Smooth muscle cell (in vitro differentiated cells): Measurements from ENCODE around the gene NXF1. TPM values are rescaled to one million over a fixed set of nuclear protein-coding genes. Genes with fewer than 3 reads are reported as not detected.

Source experiments
- DNase-seq: peaks from one replicate; lab custom pipeline; 2025; ENCODE audit not compliant: unreplicated experiment; lab: John Stamatoyannopoulos, UW
- H2AFZ ChIP-seq: fragments of 200-600 bp; sonication (generic); 2 replicates; pipeline ENCODE4 v1.6.0; 2016; ENCODE audit warnings: antibody characterized with exemption, low read depth, mild to moderate bottlenecking
- H3F3A ChIP-seq: fragments of 200-600 bp; sonication (generic); 2 replicates; pipeline ENCODE4 v1.6.0; 2017; ENCODE audit warnings: antibody characterized with exemption, low read depth
- H3K27ac ChIP-seq: fragments of 200-600 bp; sonication (generic); 2 replicates; pipeline ENCODE4 v1.5.1; 2016; ENCODE audit warnings: low read depth, mild to moderate bottlenecking
- H3K27me3 ChIP-seq: fragments of 200-600 bp; sonication (generic); 2 replicates; pipeline ENCODE4 v1.6.1; 2016; ENCODE audit warnings: low read depth, mild to moderate bottlenecking
- H3K36me3 ChIP-seq: fragments of 200-600 bp; sonication (generic); 2 replicates; pipeline ENCODE4 v1.5.1; 2016; ENCODE audit warnings: low read depth
- H3K4me1 ChIP-seq: fragments of 200-600 bp; sonication (generic); 2 replicates; pipeline ENCODE4 v1.5.1; 2016; ENCODE audit warnings: low read depth
- H3K4me2 ChIP-seq: fragments of 200-600 bp; sonication (generic); 2 replicates; pipeline ENCODE4 v1.6.0; 2016; ENCODE audit warnings: mild to moderate bottlenecking
- H3K4me3 ChIP-seq: fragments of 200-600 bp; sonication (generic); 2 replicates; pipeline ENCODE4 v1.5.1; 2016; ENCODE audit warnings: mild to moderate bottlenecking
- H3K79me2 ChIP-seq: fragments of 200-600 bp; sonication (generic); 2 replicates; pipeline ENCODE4 v1.6.0; 2016; ENCODE audit warnings: low read depth, mild to moderate bottlenecking
- H3K9ac ChIP-seq: fragments of 200-600 bp; sonication (generic); 2 replicates; pipeline ENCODE4 v1.6.0; 2016; ENCODE audit warnings: low read depth
- H3K9me3 ChIP-seq: fragments of 200-600 bp; sonication (generic); replicated peaks from 2 replicates; pipeline ENCODE4 v1.5.1; 2016; ENCODE audit warnings: low read depth
- H4K20me1 ChIP-seq: fragments of 200-600 bp; sonication (generic); 2 replicates; pipeline ENCODE4 v1.6.0; 2016; ENCODE audit warnings: low read depth
- WGBS: methylation state at CpG from one replicate; pipeline ENCODE4 v1.1.7; 2016; ENCODE audit warnings: low lambda C conversion rate; 5-methylcytosine and 5-hydroxymethylcytosine counted together
- polyA plus RNA-seq: library from polyadenylated mRNA; unstranded; fragments of >200 nt; fragmentation: Nextera tagmentation; extraction: Ambion mirVana; gene quantifications from 2 replicates; pipeline ENCODE4 v1.2.1, GENCODE V29; 2016
- total RNA-seq: library from RNA; depleted of rRNA; stranded (reverse); fragments of >200 nt; gene quantifications from 2 replicates; pipeline ENCODE4 v1.2.3, GENCODE V29; 2014
- TF ChIP-seq, protein P1 (sequence below): fragments of 200-600 bp; sonication (generic); IDR thresholded peaks from 2 replicates; pipeline ENCODE4 v1.5.1; 2017; ENCODE audit warnings: borderline replicate concordance, mild to moderate bottlenecking, antibody characterized with exemption; ENCODE audit not compliant: insufficient read depth, poor library complexity, severe bottlenecking

Gene NXF1
- total and polyA plus RNA-seq, 2 experiments from 2014 or later = 33.4 to 46.5 TPM

GRCh38 chr11:62839050-62839945, 34.1 kb upstream of the NXF1 start, which contains the start of gene WDR74:
Gene WDR74 (minus strand): TSS chr11:62839590. CDS start chr11:62839570, 20 bp downstream.
- peak within 1 kb of the TSS; percentile 100 for H3K27ac ChIP-seq
- H3K79me2 ChIP-seq = peaks cover 33% of the 10 kb centered on the region
- no peaks in the 10 kb centered on the region for H3K27me3 ChIP-seq

DNA sequence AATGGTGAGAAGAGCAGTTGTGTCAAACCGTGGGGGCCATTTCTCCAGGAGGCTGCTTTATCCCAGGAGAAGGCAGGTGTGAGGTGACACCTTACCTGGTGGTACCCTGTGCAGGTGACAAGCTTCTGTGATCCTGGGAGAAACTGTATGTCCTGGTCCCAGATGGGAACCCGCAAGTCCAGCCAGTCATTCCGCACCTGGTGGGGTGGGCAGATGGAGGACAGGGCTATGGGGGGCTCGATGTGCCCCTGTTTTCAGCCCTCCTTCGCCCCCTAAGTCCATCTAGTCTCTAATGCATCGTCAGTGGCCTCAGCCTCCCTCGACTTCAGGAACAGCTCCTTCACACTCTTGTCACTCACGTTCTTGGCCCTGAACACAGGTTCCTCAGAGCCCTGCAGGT, 30.1 kb upstream of the NXF1 start:
- Histone ChIP-seq H3K9me3 (no peaks in the 10 kb centered on the region), H3K27me3 (no peaks in the 10 kb centered on the region), H3K4me3 (no peak overlapping the region), H3K79me2 (peaks cover 61% of the 10 kb centered on the region), H3K9ac (no peak overlapping the region), H2AFZ (no peak overlapping the region), H3K4me2 (no peak overlapping the region), H3F3A (peaks cover 5% of the 10 kb centered on the region), H3K27ac (no peak overlapping the region), H3K36me3 (no peaks in the 10 kb centered on the region), H4K20me1 (peaks cover 12% of the 10 kb centered on the region), H3K4me1 (peaks cover 5% of the 10 kb centered on the region)
- no peak for DNase-seq
- 94% methylated on average over 7 of the region's 8 CpGs for WGBS
- TF ChIP-seq, protein P1, sequence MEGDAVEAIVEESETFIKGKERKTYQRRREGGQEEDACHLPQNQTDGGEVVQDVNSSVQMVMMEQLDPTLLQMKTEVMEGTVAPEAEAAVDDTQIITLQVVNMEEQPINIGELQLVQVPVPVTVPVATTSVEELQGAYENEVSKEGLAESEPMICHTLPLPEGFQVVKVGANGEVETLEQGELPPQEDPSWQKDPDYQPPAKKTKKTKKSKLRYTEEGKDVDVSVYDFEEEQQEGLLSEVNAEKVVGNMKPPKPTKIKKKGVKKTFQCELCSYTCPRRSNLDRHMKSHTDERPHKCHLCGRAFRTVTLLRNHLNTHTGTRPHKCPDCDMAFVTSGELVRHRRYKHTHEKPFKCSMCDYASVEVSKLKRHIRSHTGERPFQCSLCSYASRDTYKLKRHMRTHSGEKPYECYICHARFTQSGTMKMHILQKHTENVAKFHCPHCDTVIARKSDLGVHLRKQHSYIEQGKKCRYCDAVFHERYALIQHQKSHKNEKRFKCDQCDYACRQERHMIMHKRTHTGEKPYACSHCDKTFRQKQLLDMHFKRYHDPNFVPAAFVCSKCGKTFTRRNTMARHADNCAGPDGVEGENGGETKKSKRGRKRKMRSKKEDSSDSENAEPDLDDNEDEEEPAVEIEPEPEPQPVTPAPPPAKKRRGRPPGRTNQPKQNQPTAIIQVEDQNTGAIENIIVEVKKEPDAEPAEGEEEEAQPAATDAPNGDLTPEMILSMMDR = no peak

More at GRCh38 chr11:62839050-62839945, 34.1 kb upstream of the NXF1 start, which contains the start of gene WDR74:
- TF ChIP-seq, protein P1 = no peak
- Histone ChIP-seq H3K9ac (peak within 1 kb of the TSS; percentile 96), H3K36me3 (no peaks in the 10 kb centered on the region), H3K4me1 (peaks cover 11% of the 10 kb centered on the region), H3K4me3 (peak within 1 kb of the TSS; percentile 89), H3F3A (peaks cover 29% of the 10 kb centered on the region), H3K9me3 (no peaks in the 10 kb centered on the region), H4K20me1 (no peaks in the 10 kb centered on the region), H2AFZ (peak within 1 kb of the TSS; percentile 40), H3K4me2 (peak within 1 kb of the TSS; percentile 87)
- 1% methylated on average over 56 of the region's 62 CpGs for WGBS
- peak; percentile 51 for DNase-seq

GRCh38 chr11:62832336-62833234, 27.3 kb upstream of the NXF1 start, which contains the start of gene TEX54:
Gene TEX54 (minus strand): TSS chr11:62832841.
- WGBS = 15% methylated on average over 38 of the region's 40 CpGs
- H3K79me2 ChIP-seq = peaks cover 72% of the 10 kb centered on the region
- H4K20me1 ChIP-seq = peaks cover 39% of the 10 kb centered on the region

More at GRCh38 chr11:62832336-62833234, 27.3 kb upstream of the NXF1 start, which contains the start of gene TEX54:
- TF ChIP-seq, protein P1 = no peak
- Histone ChIP-seq H3K4me2 (peak within 1 kb of the TSS; percentile 99), H3K36me3 (no peaks in the 10 kb centered on the region), H3K4me3 (peak within 1 kb of the TSS; percentile 100), H3K27me3 (no peaks in the 10 kb centered on the region), H3K4me1 (peaks cover 8% of the 10 kb centered on the region), H3K27ac (peak within 1 kb of the TSS; percentile 98), H3K9me3 (no peaks in the 10 kb centered on the region), H2AFZ (no peak within 1 kb of the TSS), H3K9ac (peak within 1 kb of the TSS; percentile 99), H3F3A (no peaks in the 10 kb centered on the region)
- DNase-seq = peak; percentile 67
